Common myeloid progenitor, CD34-positive (primary cell): ENCODE data around the gene SMURF1.

Experiments
- CTCF ChIA-PET: fragments of 350-600 bp; sonication (Branson Sonifier 250); formaldehyde crosslinking; loops from one replicate; lab custom pipeline; 2021; ENCODE audit warnings: antibody characterized with exemption; lab: Charles Lee
- POLR2A ChIA-PET: fragments of 350-600 bp; sonication (Branson Sonifier 250); formaldehyde crosslinking; loops from one replicate; lab custom pipeline; 2021; ENCODE audit warnings: antibody characterized with exemption; lab: Charles Lee
- DNase-seq, 3 donors: peaks; one replicate each; pipeline versions ENCODE4 v3.0.0 to v3.0.0-alpha.2; 2013
- H3K27ac ChIP-seq, 2 experiments: 1 replicate in 1 of 2; 2 replicates in 1 of 2; pipeline ENCODE4 v1.7.0; 2013; ENCODE audit warnings: inconsistent platforms in 2 of 2, low read length in 2 of 2, mild to moderate bottlenecking in 2 of 2, low read depth in 1 of 2, moderate library complexity in 1 of 2; ENCODE audit not compliant: severe bottlenecking in 2 of 2, insufficient read depth in 1 of 2, poor library complexity in 1 of 2
- H3K27me3 ChIP-seq, 5 experiments: replicated peaks in 2 of 5; 1 replicate in 3 of 5; 2 replicates in 2 of 5; pipeline versions ENCODE4 v1.6.1 to v1.7.0; 2013; ENCODE audit warnings: low read length in 4 of 5, mild to moderate bottlenecking in 2 of 5, moderate library complexity in 2 of 5, inconsistent platforms in 1 of 5; ENCODE audit not compliant: insufficient read depth in 5 of 5, control insufficient read depth in 4 of 5
- H3K36me3 ChIP-seq, 4 experiments: 1 replicate in 2 of 4; 2 replicates in 2 of 4; pipeline versions ENCODE4 v1.6.1 to v1.7.0; 2013; ENCODE audit warnings: low read length in 3 of 4, control low read depth in 1 of 4, mild to moderate bottlenecking in 1 of 4; ENCODE audit not compliant: control insufficient read depth in 4 of 4, insufficient read depth in 4 of 4
- H3K4me1 ChIP-seq, 4 experiments: 1 replicate in 3 of 4; 2 replicates in 1 of 4; pipeline versions ENCODE4 v1.6.1 to v1.7.1; 2013; ENCODE audit warnings: low read length in 3 of 4, mild to moderate bottlenecking in 3 of 4, control low read depth in 1 of 4, inconsistent platforms in 1 of 4, moderate library complexity in 1 of 4; ENCODE audit not compliant: control insufficient read depth in 4 of 4, insufficient read depth in 4 of 4; ENCODE audit errors: control extremely low read depth in 1 of 4
- H3K4me3 ChIP-seq, 7 experiments: 1 replicate in 4 of 7; 2 replicates in 3 of 7; pipeline versions ENCODE4 v1.5.1 to v1.7.0; 2013; ENCODE audit warnings: mild to moderate bottlenecking in 7 of 7, low read length in 6 of 7, moderate library complexity in 6 of 7, inconsistent platforms in 2 of 7, low read depth in 2 of 7, control low read depth in 1 of 7; ENCODE audit not compliant: insufficient read depth in 4 of 7, control insufficient read depth in 1 of 7; ENCODE audit errors: extremely low read depth in 1 of 7
- H3K9me3 ChIP-seq, 5 experiments: 1 replicate in 4 of 5; 2 replicates in 1 of 5; pipeline versions ENCODE4 v1.6.1 to v1.7.1; 2013; ENCODE audit warnings: low read length in 4 of 5, mild to moderate bottlenecking in 2 of 5, inconsistent platforms in 1 of 5, low read depth in 1 of 5, moderate library complexity in 1 of 5; ENCODE audit not compliant: control insufficient read depth in 4 of 5, insufficient read depth in 2 of 5; ENCODE audit errors: control extremely low read depth in 1 of 5
- WGBS: methylation state at CpG from one replicate; pipeline ENCODE4 v1.1.5; 2013; ENCODE audit not compliant: insufficient coverage; 5-methylcytosine and 5-hydroxymethylcytosine counted together

Gene SMURF1

GRCh38 chr7:98978672-98979071 is 165.2 kb downstream of the SMURF1 start:
- H3K27ac ChIP-seq = no peak overlapping the region
- ChIA-PET CTCF (interaction anchor here (0.8 kb wide), 1 partner anchor 10 kb away, joined by 3 read pairs; no protein-coding TSS in a partner anchor), POLR2A (no interaction called here)
- H3K4me1 ChIP-seq = no peaks in the 10 kb centered on the region
- H3K27me3 ChIP-seq = no peaks in the 10 kb centered on the region
- WGBS = 98% methylated on average over 9 of the region's 9 CpGs
- no peaks in the 10 kb centered on the region for H3K9me3 ChIP-seq
- no peak for DNase-seq
- peaks cover 37 to 96% (median 82%) of the 10 kb centered on the region in 4 experiments for H3K36me3 ChIP-seq
- no peak overlapping the region for H3K4me3 ChIP-seq
